HUES6 (cell line): ENCODE data around the gene RNF157.
"Not testable (repeated sequence)": the region's sequence is repeated elsewhere in the genome, so short reads cannot be mapped to it uniquely, and the experiment has no call there.

Source experiments
- H3K27ac ChIP-seq: 2 replicates; pipeline ENCODE4 v1.7.0; 2013; ENCODE audit warnings: low read depth, mild to moderate bottlenecking, low read length, inconsistent platforms
- H3K27me3 ChIP-seq: 2 replicates; pipeline ENCODE4 v1.6.1; 2013; ENCODE audit warnings: low read length; ENCODE audit not compliant: control insufficient read depth, insufficient read depth
- H3K36me3 ChIP-seq: 2 replicates; pipeline ENCODE4 v1.6.1; 2013; ENCODE audit warnings: low read length; ENCODE audit not compliant: control insufficient read depth, insufficient read depth
- H3K4me1 ChIP-seq: 2 replicates; pipeline ENCODE4 v1.6.1; 2013; ENCODE audit warnings: low read length; ENCODE audit not compliant: control insufficient read depth, insufficient read depth
- H3K4me3 ChIP-seq: 2 replicates; pipeline ENCODE4 v1.5.1; 2013; ENCODE audit warnings: low read depth, low read length
- H3K9ac ChIP-seq: one replicate; pipeline ENCODE4 v1.6.1; 2013; ENCODE audit warnings: mild to moderate bottlenecking, low read length
- H3K9me3 ChIP-seq: 2 replicates; pipeline ENCODE4 v1.6.1; 2013; ENCODE audit warnings: low read depth, low read length; ENCODE audit not compliant: control insufficient read depth, insufficient read depth

Gene RNF157

DNA sequence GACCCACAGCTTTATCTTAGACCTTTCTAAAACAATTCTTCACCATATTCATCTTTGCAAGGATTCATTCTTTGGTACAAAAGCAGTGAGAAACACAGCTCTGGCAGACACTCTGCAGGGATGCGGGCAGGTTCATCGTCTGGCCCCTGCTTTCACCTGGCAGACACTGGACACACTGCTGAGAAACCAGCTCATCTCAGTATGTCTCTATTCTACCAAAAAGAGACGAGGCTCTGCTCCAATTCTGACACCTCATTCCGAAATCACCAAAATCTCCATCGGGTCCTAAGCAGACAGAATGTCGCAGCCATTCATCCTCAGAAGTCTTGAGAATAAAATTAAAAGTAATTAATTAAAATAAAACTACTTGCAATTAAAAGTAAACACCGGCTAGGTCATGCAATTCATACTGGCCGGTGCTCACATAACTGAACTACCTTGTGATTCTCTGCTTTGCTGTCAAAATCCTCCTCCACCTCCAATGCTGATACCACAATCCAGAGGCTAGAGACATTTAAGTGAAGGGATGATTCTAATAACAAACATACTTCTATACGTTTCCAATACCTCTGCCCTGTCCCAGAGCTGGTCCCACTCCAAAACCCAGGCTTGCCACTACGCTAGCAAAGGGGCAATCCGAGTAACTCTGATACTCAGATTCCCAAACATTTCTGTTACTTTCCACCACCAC is 1.3 kb downstream of the RNF157 start:
- Histone ChIP-seq H3K36me3 (no peaks in the 10 kb centered on the region), H3K9ac (no peak overlapping the region), H3K9me3 (no peaks in the 10 kb centered on the region), H3K4me1 (peaks cover 7% of the 10 kb centered on the region), H3K4me3 (peak overlapping the region; percentile 64), H3K27me3 (peaks cover 62% of the 10 kb centered on the region), H3K27ac (no peak overlapping the region)

GRCh38 chr17:76237859-76238313 is 2.4 kb downstream of the RNF157 start:
- no peaks in the 10 kb centered on the region for H3K36me3 ChIP-seq
- no peak overlapping the region for H3K27ac ChIP-seq
- H3K4me1 ChIP-seq = peaks cover 7% of the 10 kb centered on the region
- H3K9me3 ChIP-seq = no peaks in the 10 kb centered on the region
- peaks cover 51% of the 10 kb centered on the region for H3K27me3 ChIP-seq
- H3K9ac ChIP-seq = no peak overlapping the region
- no peak overlapping the region for H3K4me3 ChIP-seq

DNA sequence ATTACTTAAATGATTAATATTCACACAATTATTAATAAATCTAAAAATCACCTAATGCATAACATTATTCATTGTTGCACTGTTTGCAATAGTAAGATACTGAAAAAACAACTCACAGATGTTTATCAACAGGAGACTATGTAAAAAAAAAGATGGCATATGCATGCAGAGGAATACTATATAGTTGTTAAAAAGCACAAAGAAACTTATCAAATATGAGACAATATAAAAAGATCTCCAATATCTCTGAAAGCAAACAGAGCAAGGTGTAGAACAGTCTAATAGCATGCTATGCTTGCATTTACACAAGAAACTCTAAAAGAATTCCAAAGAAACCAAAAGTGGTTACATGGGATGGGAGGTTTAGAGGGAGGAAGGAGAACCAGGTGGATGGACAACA is 3.7 kb downstream of the RNF157 start:
- Histone ChIP-seq H3K9me3 (no peaks in the 10 kb centered on the region), H3K9ac (no peak overlapping the region), H3K27me3 (peaks cover 39% of the 10 kb centered on the region), H3K4me1 (peaks cover 7% of the 10 kb centered on the region), H3K27ac (no peak overlapping the region), H3K36me3 (no peaks in the 10 kb centered on the region), H3K4me3 (no peak overlapping the region)

GRCh38 chr17:76235883-76236282 is 4.4 kb downstream of the RNF157 start:
- no peak overlapping the region for H3K27ac ChIP-seq
- H3K9me3 ChIP-seq = no peaks in the 10 kb centered on the region
- H3K9ac ChIP-seq = no peak overlapping the region
- H3K36me3 ChIP-seq = no peaks in the 10 kb centered on the region
- H3K4me1 ChIP-seq = peaks cover 1% of the 10 kb centered on the region
- no peak overlapping the region for H3K4me3 ChIP-seq
- peaks cover 31% of the 10 kb centered on the region for H3K27me3 ChIP-seq

DNA sequence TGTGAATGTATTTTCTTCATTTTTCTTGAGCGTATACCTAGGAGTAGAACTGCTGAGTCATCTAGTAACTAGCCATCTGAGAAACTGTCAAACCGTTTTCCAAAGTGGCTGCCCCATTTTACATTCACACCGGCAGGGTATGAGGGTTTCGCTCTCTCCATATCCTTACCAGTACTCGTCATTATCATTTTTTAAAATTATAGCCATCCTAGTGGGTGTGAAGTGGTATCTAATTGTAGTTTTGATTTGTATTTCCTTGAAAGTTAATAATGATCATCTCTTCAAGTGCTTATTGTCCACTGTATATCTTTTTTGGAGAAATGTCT is 6.0 kb downstream of the RNF157 start:
- H3K9ac ChIP-seq = no peak overlapping the region

GRCh38 chr17:76233588-76234353 is 6.5 kb downstream of the RNF157 start:
- Histone ChIP-seq H3K36me3 (no peaks in the 10 kb centered on the region), H3K27ac (no peak overlapping the region), H3K9ac (no peak overlapping the region), H3K4me3 (no peak overlapping the region), H3K4me1 (no peaks in the 10 kb centered on the region; the same call in 1 of the 2 replicates), H3K9me3 (no peaks in the 10 kb centered on the region), H3K27me3 (peaks cover 15% of the 10 kb centered on the region)

More for the DNA sequence above, 6.0 kb downstream of the RNF157 start:
- H3K27ac ChIP-seq = no peak overlapping the region
- no peaks in the 10 kb centered on the region for H3K9me3 ChIP-seq
- no peaks in the 10 kb centered on the region; the same call in 1 of the 2 replicates for H3K4me1 ChIP-seq
- no peaks in the 10 kb centered on the region for H3K36me3 ChIP-seq
- H3K27me3 ChIP-seq = peaks cover 21% of the 10 kb centered on the region
- no peak overlapping the region for H3K4me3 ChIP-seq

DNA sequence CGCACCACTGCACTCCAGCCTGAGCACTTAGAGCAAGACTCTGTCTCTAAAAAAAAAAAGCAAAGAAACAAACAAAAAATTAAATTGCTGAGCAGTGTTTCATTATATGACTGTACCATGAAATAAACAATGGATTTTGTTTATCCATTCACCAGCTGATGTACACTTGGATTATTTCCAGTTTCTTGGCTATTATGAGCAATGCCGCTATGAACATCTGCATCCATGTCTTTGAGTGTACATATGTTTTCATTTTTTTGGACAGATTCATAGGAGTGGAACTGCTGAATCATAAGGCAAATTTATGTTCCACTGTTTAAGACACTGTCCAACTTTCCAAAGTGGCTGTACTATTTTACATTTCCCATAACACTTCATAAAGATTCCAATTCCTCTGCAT is 8.0 kb downstream of the RNF157 start:
- no peak overlapping the region for H3K27ac ChIP-seq
- H3K27me3 ChIP-seq = peaks cover 3% of the 10 kb centered on the region; the same call in 1 of the 2 replicates
- H3K9me3 ChIP-seq = no peaks in the 10 kb centered on the region
- no peak overlapping the region for H3K9ac ChIP-seq
- no peak overlapping the region for H3K4me3 ChIP-seq
- no peaks in the 10 kb centered on the region; the same call in 1 of the 2 replicates for H3K4me1 ChIP-seq
- H3K36me3 ChIP-seq = no peaks in the 10 kb centered on the region

GRCh38 chr17:76226749-76227148 is 13.5 kb downstream of the RNF157 start:
- not testable (repeated sequence) for H3K9me3 ChIP-seq, H3K4me1 ChIP-seq, H3K36me3 ChIP-seq, H3K4me3 ChIP-seq, H3K27ac ChIP-seq, H3K27me3 ChIP-seq, H3K9ac ChIP-seq

GRCh38 chr17:76225373-76226086 is 14.8 kb downstream of the RNF157 start:
- H3K27ac ChIP-seq, H3K9me3 ChIP-seq, H3K36me3 ChIP-seq, H3K9ac ChIP-seq, H3K27me3 ChIP-seq, H3K4me3 ChIP-seq, H3K4me1 ChIP-seq: not testable (repeated sequence)

- Histone ChIP-seq H3K4me1 (no peaks in the 10 kb centered on the region), H3K27ac (no peak overlapping the region), H3K27me3 (no peaks in the 10 kb centered on the region), H3K9ac (no peak overlapping the region), H3K9me3 (no peaks in the 10 kb centered on the region), H3K4me3 (no peak overlapping the region), H3K36me3 (no peaks in the 10 kb centered on the region)
Measured at GRCh38 chr17:76223802-76224201, 16.5 kb downstream of the RNF157 start.
